Adrenal gland (tissue), 5 donors: Measurements from ENCODE around the gene DPP6.

ENCODE experiments used
- CTCF ChIP-seq, 6 experiments: fragments of 450-650 bp in 4 of 6; fragments of 200-600 bp in 2 of 6; sonication (generic) in 1 of 6; IDR thresholded peaks; 1 replicate in 5 of 6; 2 replicates in 1 of 6; pipeline versions ENCODE4 v1.5.1 to v1.8.0; 2016 to 2021; ENCODE audit warnings: antibody characterized with exemption in 6 of 6, mild to moderate bottlenecking in 2 of 6, moderate library complexity in 1 of 6
- POLR2A ChIP-seq, 2 donors: fragments of 450-650 bp; IDR thresholded peaks; one replicate each; pipeline ENCODE4 v1.6.1; 2017; ENCODE audit warnings: antibody characterized with exemption in 2 of 2, mild to moderate bottlenecking in 2 of 2, moderate library complexity in 1 of 2
- donor health status: DM: no; HTN: no; CAD: no.

- TF ChIP-seq CTCF (IDR thresholded peaks at IDR 0.05) (no peak), POLR2A (IDR thresholded peaks at IDR 0.05) (no peak)
Measured at GRCh38 chr7:154862153-154862791, 810.1 kb downstream of the DPP6 start.
